T-helper 9 cell (primary cell): ENCODE results near the gene ZNF593OS.

Experiments
- DNase-seq: peaks from one replicate; pipeline ENCODE4 v3.0.0-alpha.2; 2020

The ZNF593OS gene

DNA sequence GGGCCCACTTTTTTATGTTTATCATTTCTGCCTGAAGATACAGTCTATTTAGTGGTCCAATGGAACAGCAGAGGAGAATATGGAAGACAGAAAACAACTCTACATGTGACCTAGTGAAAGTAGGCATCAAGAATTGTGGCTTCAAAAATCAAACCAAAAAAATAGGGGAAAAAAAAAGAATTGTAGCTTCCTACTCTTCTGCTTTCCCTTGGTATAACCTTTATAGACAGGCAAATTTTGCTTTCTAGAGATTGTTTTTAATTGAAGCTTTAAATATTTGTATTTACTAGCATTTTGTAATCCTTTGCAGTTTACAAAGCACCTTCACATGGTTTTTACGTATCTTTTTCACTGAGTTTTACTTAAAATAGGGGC, 45.7 kb downstream of the ZNF593OS start:
- DNase-seq = no peak

- no peak for DNase-seq
These were observed 46.2 kb downstream of the ZNF593OS start for GRCh38 chr1:26125382-26125781.

DNA sequence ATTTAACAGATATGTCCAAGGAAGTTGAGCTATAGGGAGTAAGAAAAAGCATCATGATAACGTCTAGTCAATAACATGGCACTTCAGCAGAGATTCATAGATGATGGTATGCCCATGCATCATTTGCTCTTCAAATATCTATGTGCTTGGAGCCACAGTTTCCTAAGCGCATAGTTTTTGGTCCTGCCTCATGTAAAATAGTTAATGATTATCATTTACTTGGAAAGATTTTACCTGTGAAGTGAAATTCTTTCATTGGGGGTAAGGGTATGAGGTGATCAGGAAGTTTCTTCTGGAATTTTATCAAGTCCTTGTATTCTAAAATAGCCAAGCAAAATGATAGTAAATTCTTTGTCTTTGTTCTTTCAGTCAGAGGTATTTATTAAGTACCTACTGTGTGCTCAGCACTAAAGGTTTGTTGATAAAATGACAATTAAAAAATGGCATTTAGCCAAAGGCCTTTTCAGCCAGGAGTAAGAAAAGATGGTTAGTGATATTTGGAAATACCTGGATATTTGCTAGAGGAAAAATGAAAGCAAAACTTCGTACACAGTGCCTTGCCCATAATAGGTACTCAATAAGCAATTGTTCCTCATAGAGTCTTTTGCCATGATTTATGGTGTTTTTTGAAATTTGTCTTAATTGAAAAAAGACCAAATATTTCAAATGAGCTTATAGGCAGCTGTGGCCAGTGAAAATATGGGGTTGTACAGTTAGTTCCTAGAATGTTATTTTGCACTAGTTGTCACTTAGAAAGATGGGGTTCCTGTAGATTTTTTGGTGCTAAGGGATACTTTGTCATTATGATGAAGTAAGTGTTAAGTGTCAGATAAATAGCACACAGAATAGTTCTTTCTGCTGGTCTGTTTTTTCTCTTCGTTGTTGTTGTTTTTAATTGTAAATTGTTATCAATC, 47.0 kb downstream of the ZNF593OS start:
- DNase-seq = no peak

DNA sequence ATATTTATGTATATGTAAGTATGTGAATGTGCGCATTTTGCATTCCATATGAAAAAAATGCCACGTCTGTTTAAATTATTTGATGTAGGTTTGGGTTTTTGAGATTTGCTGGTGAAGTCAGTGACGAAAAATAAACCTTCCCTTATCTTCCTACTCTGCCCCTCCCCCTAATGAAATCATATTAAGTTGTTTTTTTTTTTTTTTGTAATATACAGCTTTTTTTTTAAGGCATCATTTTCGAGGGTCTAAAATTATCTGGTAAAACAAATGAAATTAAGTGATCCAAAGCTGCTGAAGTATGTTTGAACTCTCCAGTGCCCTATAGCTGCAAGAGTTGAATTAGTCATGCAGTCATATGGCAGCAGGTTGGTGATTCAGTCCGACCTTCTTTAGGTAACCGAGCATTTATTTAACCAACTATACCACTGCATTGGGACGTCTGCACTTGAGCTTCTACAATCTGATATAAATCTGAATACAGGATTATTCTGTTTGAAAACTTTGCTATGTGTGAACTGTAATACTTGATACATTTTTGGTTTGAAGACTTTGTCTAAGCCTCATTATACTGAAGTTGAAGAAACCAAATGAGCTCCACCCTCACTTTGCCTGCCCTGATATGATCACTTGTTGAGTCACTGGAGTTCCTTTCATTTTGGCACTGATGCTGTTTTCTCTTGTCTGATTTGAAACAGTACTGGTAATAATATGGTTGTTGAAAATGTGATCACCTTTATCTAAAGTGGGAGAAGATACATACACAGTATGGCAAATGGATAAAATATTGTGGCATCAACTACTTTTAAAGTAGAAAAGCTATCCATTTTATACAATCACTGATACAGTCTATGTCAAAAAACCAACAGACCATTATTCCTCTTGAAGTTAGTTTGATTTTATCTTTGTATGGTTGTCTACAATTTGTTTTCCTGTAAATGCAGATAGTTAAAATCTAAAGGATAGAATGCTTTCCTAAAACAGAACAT, 48.4 kb downstream of the ZNF593OS start:
- no peak for DNase-seq

GRCh38 chr1:26121854-26122773, 49.5 kb downstream of the ZNF593OS start:
- no peak for DNase-seq

DNA sequence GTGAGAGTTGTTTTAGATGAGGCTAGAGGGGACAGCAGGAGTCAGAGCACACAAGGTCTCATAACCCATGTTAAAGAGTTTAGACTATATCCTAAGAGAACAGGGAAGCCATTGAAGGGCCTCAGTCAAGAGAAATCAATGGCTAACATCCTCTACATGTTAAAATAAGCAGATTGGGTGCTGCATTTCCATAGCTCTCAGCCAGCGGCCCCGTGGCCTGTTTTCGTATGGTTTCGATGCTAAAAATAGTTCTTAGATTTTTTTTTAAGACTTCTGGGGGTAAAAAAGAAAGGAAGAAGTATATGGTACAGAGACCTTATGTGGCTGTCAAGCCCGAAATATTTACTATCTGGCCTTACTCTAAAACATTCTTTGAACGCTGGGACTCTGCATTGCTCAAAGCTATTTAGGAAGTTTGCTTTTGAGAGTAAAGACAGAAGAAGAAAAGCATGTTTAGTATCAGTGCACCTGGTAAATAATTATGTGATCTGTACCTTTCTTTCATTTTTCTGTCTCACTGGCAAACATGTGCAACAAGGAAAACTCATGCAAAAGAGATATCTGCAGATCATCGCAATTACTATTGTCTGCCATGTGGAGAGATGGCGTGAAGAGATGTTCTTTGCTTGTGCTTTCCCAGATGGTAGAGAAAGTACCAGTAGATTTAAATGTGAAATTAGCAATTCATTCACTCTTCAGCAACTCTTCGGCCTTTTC, 51.6 kb downstream of the ZNF593OS start:
- no peak for DNase-seq
